ENCODE results near the gene LIM2. TPM values are rescaled to one million over a fixed set of nuclear protein-coding genes. Genes with fewer than 3 reads are reported as not detected.

The LIM2 gene
- not detected for total RNA-seq
- not detected for polyA plus RNA-seq
- long read RNA-seq, donor 1: 0 reads
- long read RNA-seq, donor 2: 0 reads
- long read RNA-seq, donor 3: 0 reads
- long read RNA-seq, donor 4: 0 reads
- long read RNA-seq, donor 5: 0 reads

- Histone ChIP-seq H3K9ac (ENCODE audit: insufficient read depth in 1 of 2, low read length in 2 of 2) (no peak within 1 kb of the TSS), H3K9me3 (ENCODE audit: control insufficient read depth in 4 of 4, insufficient read depth in 3 of 4, low read length in 3 of 4) (no peaks in the 10 kb centered on the region), H3K36me3 (ENCODE audit: control insufficient read depth in 4 of 4, insufficient read depth in 4 of 4, low read length in 4 of 4) (no peaks in the 10 kb centered on the region), H3K4me3 (no peak within 1 kb of the TSS), H3K27ac (ENCODE audit: low read depth in 1 of 2, low read length in 1 of 2) (no peak within 1 kb of the TSS), H3K4me1 (ENCODE audit: control insufficient read depth in 5 of 5, insufficient read depth in 5 of 5, low read length in 5 of 5) (no peaks in the 10 kb centered on the region), H3K27me3 (ENCODE audit: control insufficient read depth in 3 of 3, insufficient read depth in 3 of 3, low read length in 2 of 3) (no peaks in the 10 kb centered on the region)
- ATAC-seq (ENCODE audit: insufficient read depth, low FRiP score) (no peak), DNase-seq (no peak)
- TF ChIP-seq, protein P1, sequence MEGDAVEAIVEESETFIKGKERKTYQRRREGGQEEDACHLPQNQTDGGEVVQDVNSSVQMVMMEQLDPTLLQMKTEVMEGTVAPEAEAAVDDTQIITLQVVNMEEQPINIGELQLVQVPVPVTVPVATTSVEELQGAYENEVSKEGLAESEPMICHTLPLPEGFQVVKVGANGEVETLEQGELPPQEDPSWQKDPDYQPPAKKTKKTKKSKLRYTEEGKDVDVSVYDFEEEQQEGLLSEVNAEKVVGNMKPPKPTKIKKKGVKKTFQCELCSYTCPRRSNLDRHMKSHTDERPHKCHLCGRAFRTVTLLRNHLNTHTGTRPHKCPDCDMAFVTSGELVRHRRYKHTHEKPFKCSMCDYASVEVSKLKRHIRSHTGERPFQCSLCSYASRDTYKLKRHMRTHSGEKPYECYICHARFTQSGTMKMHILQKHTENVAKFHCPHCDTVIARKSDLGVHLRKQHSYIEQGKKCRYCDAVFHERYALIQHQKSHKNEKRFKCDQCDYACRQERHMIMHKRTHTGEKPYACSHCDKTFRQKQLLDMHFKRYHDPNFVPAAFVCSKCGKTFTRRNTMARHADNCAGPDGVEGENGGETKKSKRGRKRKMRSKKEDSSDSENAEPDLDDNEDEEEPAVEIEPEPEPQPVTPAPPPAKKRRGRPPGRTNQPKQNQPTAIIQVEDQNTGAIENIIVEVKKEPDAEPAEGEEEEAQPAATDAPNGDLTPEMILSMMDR (IDR thresholded peaks at IDR 0.05; ENCODE audit: control extremely low read depth, extremely low read depth): no peak
- WGBS, 2 donors: 78 to 91% methylated on average over 15 of the region's 15 CpGs
Observed at GRCh38 chr19:51387924-51388389, at the start of gene LIM2. Gene LIM2 (minus strand): TSS chr19:51387974. CDS start chr19:51387443, 531 bp downstream.

GRCh38 chr19:51434456-51434855, 46.7 kb upstream of the LIM2 start:
- ATAC-seq (ENCODE audit: insufficient read depth, low FRiP score) (no peak), DNase-seq (no peak)
- no peaks in the 10 kb centered on the region for H3K4me1 ChIP-seq (ENCODE audit: control insufficient read depth in 5 of 5, insufficient read depth in 5 of 5, low read length in 5 of 5)
- H3K4me3 ChIP-seq: no peak overlapping the region
- 62 to 79% methylated on average over 1 of the region's 1 CpG for WGBS, 2 donors
- TF ChIP-seq, protein P1 (IDR thresholded peaks at IDR 0.05; ENCODE audit: control extremely low read depth, extremely low read depth): no peak
- H3K36me3 ChIP-seq (ENCODE audit: control insufficient read depth in 4 of 4, insufficient read depth in 4 of 4, low read length in 4 of 4): no peaks in the 10 kb centered on the region
- peaks cover 0 to 2% (median 0%) of the 10 kb centered on the region in 3 donors for H3K27me3 ChIP-seq (ENCODE audit: control insufficient read depth in 3 of 3, insufficient read depth in 3 of 3, low read length in 2 of 3)
- H3K27ac ChIP-seq (ENCODE audit: low read depth in 1 of 2, low read length in 1 of 2): no peak overlapping the region
- no peaks in the 10 kb centered on the region for H3K9me3 ChIP-seq (ENCODE audit: control insufficient read depth in 4 of 4, insufficient read depth in 3 of 4, low read length in 3 of 4)
- H3K9ac ChIP-seq (ENCODE audit: insufficient read depth in 1 of 2, low read length in 2 of 2): no peak overlapping the region

- no peaks in the 10 kb centered on the region for H3K36me3 ChIP-seq (ENCODE audit: control insufficient read depth in 4 of 4, insufficient read depth in 4 of 4, low read length in 4 of 4)
- H3K9ac ChIP-seq (ENCODE audit: insufficient read depth in 1 of 2, low read length in 2 of 2): no peak overlapping the region
- no peak overlapping the region for H3K4me3 ChIP-seq
- H3K27ac ChIP-seq (ENCODE audit: low read depth in 1 of 2, low read length in 1 of 2): no peak overlapping the region
- H3K27me3 ChIP-seq (ENCODE audit: control insufficient read depth in 3 of 3, insufficient read depth in 3 of 3, low read length in 2 of 3): peaks cover 0 to 2% (median 0%) of the 10 kb centered on the region in 3 donors
- WGBS, 2 donors: 44 to 45% methylated on average over 4 of the region's 4 CpGs
- H3K9me3 ChIP-seq (ENCODE audit: control insufficient read depth in 4 of 4, insufficient read depth in 3 of 4, low read length in 3 of 4): peaks cover 0 to 1% (median 0%) of the 10 kb centered on the region in 4 donors
- ATAC-seq (ENCODE audit: insufficient read depth, low FRiP score) (no peak), DNase-seq (no peak)
- TF ChIP-seq, protein P1 (IDR thresholded peaks at IDR 0.05; ENCODE audit: control extremely low read depth, extremely low read depth): no peak
- H3K4me1 ChIP-seq (ENCODE audit: control insufficient read depth in 5 of 5, insufficient read depth in 5 of 5, low read length in 5 of 5): no peaks in the 10 kb centered on the region
Observed at GRCh38 chr19:51433043-51433442, 45.3 kb upstream of the LIM2 start.

DNA sequence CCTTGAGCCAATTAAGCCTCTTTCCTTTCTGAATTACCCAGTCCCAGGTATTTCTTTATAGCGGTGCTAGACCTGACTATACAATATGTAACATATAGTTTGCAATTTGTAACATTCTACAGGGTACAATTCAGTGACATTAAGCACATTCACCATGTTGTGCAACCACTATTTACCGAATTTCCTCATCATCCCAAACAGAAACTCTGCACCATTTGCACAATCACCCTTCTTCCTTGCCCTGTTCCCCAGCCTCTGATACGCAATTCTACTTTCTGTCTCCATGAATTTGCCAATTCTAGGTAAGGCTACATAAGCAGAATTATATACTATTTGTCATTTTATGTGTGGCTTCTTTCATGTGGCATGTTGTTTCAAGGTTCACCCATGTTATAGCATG, 43.4 kb upstream of the LIM2 start:
- ATAC-seq (ENCODE audit: insufficient read depth, low FRiP score) (no peak), DNase-seq (no peak)
- Histone ChIP-seq H3K4me1 (ENCODE audit: control insufficient read depth in 5 of 5, insufficient read depth in 5 of 5, low read length in 5 of 5) (no peaks in the 10 kb centered on the region), H3K27me3 (ENCODE audit: control insufficient read depth in 3 of 3, insufficient read depth in 3 of 3, low read length in 2 of 3) (peaks cover 0 to 2% (median 0%) of the 10 kb centered on the region in 3 donors), H3K36me3 (ENCODE audit: control insufficient read depth in 4 of 4, insufficient read depth in 4 of 4, low read length in 4 of 4) (no peaks in the 10 kb centered on the region), H3K27ac (ENCODE audit: low read depth in 1 of 2, low read length in 1 of 2) (no peak overlapping the region), H3K9ac (ENCODE audit: insufficient read depth in 1 of 2, low read length in 2 of 2) (no peak overlapping the region), H3K4me3 (no peak overlapping the region), H3K9me3 (ENCODE audit: control insufficient read depth in 4 of 4, insufficient read depth in 3 of 4, low read length in 3 of 4) (peaks cover 0 to 2% (median 0%) of the 10 kb centered on the region in 4 donors)
- TF ChIP-seq, protein P1 (IDR thresholded peaks at IDR 0.05; ENCODE audit: control extremely low read depth, extremely low read depth): no peak
- 20 to 40% methylated on average over 3 of the region's 3 CpGs for WGBS, 2 donors

Measured in lung (tissue), 16 donors.